T1000 (cell line): ENCODE measurements around the gene PIK3C3.
"Not testable (repeated sequence)": the region's sequence is repeated elsewhere in the genome, so short reads cannot be mapped to it uniquely, and the experiment has no call there.

Experiments used
- DNase-seq: peaks from one replicate; lab custom pipeline; 2025; ENCODE audit warnings: mixed read lengths; lab: John Stamatoyannopoulos, UW

PIK3C3 gene

DNA sequence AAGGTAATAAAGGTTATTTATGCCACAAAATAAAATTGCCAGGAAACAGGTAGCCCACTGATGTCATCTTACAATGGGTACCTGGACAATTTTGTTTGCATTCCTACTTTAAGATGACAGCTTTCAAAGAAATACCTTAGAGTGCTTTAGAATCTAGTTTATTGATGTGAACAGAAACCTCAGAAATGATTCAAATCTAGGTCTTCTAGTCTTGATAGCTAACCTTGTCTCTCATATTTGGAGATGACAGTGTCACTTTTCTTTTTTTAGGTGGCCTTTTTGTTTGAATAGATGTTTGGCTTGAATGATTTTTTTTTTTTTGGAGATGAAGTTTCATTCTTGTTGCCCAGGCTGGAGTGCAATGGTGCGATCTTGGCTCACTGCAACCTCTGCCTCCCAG, 69.1 kb downstream of the PIK3C3 start:
- no peak for DNase-seq

- no peak for DNase-seq
Observed at GRCh38 chr18:42025491-42025890, 70.5 kb downstream of the PIK3C3 start.

DNA sequence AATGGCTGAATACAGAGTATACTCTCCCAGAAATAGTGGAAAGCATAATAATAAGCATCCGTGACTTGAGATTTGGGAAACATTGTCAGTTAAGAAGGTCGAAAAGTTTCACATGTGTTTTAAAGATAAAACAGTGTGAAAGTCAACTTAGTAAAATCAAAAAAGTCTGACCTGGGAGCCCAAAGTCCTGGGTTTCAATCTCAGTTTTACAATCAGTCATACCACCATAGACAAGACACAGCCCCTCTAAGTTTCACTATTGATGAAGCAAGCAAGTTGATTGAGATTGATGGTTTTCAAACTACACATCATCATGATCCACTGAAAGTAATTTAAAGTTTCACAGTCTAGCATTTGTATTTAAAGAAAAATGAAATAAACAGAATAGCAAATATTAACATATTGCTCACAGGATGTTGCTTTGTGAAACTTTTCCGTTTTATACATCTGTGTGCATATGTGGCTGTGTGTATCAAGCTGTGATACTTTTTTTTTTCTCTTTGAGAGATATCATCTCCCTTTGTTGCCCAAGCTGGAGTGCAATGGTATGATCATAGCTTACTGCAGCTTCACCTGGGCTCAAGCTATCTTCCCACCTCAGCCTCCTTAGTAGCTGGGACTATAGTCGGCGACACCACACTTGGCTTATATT, 71.1 kb downstream of the PIK3C3 start:
- no peak for DNase-seq

- DNase-seq = no peak
Observed at GRCh38 chr18:42028247-42028832, 73.3 kb downstream of the PIK3C3 start.

GRCh38 chr18:42029092-42029491, 74.1 kb downstream of the PIK3C3 start:
- DNase-seq = no peak

DNA sequence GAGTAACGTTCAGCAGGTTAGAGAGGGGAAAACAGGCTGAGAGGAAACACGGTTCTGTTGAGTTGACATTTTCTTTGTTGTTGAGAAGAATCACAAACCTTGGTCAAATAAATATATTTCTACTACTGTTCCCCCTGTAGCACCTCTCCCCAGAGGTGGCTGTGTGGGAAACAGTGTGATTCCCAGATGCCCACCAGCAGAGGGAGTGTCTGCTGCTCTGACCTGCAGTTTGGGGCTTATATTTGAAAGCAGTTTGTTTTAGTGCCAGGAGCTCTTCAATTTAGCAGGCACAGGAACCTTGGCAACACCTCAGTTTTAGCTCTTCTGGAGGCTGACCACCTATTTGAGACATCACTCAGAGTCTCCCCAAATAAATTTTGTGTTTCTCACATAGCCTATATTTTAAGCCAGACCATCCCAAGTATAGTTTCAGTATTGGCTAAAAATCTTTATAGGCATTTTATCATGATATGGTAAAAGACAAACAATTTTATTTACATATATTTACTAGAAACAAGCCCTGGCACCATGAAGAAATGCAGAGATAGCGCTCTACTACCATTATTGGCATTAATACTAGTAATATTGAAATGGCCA, 75.7 kb downstream of the PIK3C3 start:
- no peak for DNase-seq

DNA sequence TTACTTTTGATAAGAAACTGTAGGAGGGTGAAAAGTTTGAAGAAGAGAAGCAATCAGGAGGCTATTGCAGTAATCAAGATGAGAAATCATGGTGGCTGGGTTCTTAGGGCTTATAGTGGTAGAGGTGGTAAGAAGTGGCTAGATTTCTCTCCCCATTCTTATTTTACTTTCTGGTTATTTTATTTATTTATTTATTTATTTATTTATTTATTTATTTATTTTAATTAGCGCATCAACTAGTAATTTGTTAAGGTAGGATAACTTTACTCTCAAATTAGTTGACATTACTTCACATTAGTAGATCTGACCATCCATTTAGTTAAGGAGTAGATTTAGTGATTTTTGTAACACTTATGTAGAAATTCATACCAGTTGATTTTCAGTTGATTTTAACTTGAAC, 77.4 kb downstream of the PIK3C3 start:
- no peak for DNase-seq

GRCh38 chr18:42033137-42033810, 78.2 kb downstream of the PIK3C3 start:
- DNase-seq = no peak

- DNase-seq = no peak
Observed at GRCh38 chr18:42038936-42039335, 83.9 kb downstream of the PIK3C3 start.

GRCh38 chr18:42039396-42039795, 84.4 kb downstream of the PIK3C3 start:
- no peak for DNase-seq

GRCh38 chr18:42041793-42042192, 86.8 kb downstream of the PIK3C3 start:
- no peak for DNase-seq

DNA sequence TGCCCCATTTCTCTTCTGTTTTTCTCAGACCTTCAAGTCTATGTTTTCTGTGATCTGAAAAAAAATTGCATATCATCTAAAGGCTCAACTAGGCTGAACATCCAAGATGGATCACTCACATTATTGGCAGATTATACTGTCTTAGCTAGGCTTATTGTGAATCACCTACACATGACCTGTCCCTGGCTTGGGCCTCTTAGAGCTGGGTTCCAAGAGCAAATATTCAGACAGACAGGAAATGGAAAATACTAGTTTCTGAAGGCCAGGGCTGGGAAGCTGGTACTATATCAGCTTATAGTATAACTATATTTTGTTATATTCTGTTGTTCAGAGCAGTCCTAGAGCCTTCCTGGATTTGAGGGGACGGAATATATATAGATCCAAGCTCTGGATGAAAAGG, 90.3 kb downstream of the PIK3C3 start:
- DNase-seq = no peak

DNA sequence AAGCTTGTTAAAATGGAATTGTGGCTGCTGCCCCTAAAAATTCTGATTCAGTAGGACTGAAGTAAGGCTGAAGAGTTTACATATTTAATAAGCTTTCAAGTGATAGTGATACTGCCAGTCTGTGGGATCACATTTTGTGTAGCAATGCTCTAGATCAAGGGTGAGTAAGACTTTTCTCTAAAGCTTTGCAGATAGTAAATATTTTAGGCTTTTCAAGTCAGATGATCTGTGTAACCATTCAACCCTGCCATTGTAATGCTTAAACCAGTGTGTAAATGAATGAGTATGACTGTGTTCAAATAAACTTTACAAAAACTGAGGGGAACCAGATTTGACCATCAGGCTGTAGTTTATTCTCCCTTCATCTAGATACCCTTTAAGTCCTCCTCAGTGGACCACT, 92.7 kb downstream of the PIK3C3 start:
- no peak for DNase-seq

DNA sequence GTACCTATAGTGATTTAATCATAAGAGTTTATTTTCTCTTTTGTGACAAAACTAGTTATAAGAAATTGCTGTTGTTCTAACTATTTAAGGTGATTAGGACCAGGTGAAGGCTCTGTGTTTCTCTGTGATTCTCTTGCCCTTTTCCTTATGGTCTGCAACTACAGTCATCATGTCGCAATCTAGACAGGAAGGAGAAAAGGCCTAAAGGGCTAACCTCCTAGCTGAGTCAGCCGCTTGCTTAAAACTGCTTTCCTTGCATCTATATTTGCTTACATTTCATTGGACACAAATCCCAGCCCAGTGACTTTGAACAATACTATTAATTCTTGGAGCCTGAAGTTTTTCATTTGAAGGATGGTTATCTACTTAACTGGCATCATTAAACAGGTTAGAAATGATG, 93.1 kb downstream of the PIK3C3 start:
- DNase-seq = no peak

DNA sequence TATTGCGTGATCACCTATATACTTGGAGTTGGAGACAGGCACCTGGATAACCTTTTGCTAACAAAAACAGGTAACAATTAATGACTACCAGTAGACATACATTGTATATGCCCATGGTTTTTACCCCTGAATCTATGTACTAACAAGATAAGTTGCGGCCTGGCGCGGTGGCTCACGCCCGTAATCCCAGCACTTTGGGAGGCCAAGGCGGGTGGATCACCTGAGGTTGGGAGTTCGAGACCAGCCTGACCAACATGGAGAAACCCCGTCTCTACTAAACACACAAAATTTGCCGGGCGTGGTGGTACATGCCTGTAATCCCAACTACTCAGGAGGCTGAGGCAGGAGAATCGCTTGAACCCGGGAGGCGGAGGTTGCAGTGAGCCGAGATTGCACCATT, 94.5 kb downstream of the PIK3C3 start:
- not testable (repeated sequence) for DNase-seq

DNA sequence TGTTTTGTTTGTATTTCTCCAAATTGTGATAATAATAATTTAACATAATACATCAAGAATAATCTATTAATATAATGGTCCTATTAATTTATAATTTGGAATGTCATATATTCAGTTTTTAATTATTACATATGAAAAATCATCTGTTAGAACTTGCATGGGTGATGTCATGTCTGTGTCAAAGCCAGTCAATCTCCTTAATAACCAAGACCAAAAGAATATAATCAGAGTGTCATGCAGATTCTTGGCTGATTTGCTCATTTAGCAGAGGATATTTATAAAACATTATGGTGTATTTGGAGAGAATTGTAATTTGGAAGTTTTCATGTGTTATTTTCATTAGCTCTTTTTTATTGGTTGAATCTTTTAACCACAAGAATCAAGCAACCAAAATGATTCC, 96.4 kb downstream of the PIK3C3 start:
- no peak for DNase-seq

DNA sequence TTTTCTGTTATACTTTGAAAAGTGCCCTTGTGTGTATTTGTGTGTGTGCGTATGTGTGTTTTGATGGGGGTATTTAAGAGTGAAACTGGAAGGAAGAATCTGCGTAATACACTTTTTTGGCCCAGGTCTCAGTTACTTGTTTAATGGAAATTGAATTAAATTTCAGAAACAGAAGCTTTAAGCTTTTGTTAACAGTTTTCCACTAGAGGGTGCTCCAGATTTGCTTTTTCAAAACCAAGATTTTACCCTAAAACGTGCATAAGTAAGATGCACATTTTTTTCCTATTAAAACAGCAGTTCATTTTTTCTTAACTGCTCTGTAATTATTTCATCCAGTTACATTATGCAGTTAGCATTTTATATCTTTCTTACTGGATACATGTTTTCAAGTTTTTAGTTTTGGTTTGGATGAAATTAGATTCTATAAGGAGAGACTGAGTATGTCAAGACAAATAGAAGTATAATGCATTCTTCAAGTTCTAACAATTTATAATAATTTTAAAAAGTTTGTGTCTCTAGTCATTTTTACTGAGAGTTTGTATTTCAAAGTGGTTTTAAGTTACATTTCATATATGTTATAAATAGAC, 97.2 kb downstream of the PIK3C3 start:
- DNase-seq = no peak

- no peak for DNase-seq
Observed at GRCh38 chr18:42053188-42053781, 98.3 kb downstream of the PIK3C3 start.

DNA sequence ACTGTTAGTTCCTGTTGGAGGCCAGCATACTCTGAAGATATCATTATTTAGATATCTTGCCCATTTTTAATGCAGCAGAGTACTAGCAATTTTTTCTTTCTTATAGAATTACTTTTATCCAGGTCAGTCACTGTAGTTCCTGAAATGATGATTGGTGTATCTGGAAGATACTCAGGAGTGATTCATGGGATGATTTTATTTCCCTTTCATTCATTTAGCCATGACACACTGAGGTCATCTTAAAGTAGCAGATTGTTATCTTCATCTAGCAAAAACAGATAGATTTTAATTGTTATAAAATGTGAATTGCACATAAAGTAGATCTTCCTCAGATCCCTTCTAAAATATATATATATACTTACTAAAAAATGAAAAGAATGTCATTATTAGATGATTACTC, 109.1 kb downstream of the PIK3C3 start:
- DNase-seq = no peak

GRCh38 chr18:42067518-42067917, 112.5 kb downstream of the PIK3C3 start:
- no peak for DNase-seq

DNA sequence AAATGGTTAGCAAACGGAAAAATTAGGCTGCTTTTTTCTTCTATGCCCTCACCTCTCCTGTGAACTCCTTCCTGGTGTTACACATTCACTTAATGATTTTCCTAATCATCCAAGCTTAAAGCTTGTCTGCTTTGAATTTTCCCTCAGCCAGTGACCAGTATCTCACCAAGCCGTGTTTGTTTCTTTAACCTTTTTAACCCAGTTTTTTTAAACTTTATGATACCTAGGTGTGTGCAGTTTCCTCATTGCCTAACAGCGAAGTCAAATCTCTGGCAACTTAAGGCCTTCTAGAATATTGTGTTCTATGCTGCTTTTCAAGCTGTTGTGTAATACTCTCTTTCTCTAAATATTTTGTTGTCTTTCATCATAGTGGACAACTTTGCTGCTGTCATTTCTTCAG, 113.0 kb downstream of the PIK3C3 start:
- no peak for DNase-seq

DNA sequence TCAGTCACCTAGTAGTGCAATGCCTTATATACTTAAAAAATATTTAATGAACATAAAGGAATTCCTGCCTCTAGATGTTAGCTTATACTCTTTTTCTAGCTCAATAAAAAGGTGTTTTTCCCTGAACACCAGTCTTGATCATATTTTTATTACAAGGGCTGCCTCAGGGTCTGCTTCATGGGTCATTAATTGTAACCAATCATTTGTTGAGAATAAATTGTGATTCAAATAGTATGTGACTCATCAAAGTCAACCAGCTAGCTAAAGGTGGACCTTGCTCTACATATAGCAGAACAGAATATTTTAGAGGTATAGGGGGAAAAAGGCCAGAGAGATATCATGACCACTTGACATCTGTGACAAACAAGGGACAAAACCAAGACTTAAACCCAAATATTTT, 114.0 kb downstream of the PIK3C3 start:
- DNase-seq = no peak
